Endodermal cell (in vitro differentiated cells): Measurements from ENCODE around the gene MFN2. TPM values are rescaled to one million over a fixed set of nuclear protein-coding genes. Genes with fewer than 3 reads are reported as not detected.

ENCODE experiments used
- DNase-seq: peaks from one replicate; pipeline ENCODE4 v3.0.0-alpha.2; 2017
- H3K27ac ChIP-seq: 2 replicates; pipeline ENCODE4 v1.5.1; 2013; ENCODE audit warnings: mild to moderate bottlenecking, low read depth, low read length, moderate library complexity
- H3K27me3 ChIP-seq: 2 replicates; pipeline ENCODE4 v1.6.1; 2013; ENCODE audit warnings: mild to moderate bottlenecking, low read length, moderate library complexity; ENCODE audit not compliant: insufficient read depth, control insufficient read depth, poor library complexity, severe bottlenecking
- H3K36me3 ChIP-seq: 2 replicates; pipeline ENCODE4 v1.7.0; 2013; ENCODE audit warnings: mild to moderate bottlenecking, low read length, moderate library complexity; ENCODE audit not compliant: control insufficient read depth, insufficient read depth
- H3K4me1 ChIP-seq: one replicate; pipeline ENCODE4 v1.7.0; 2013; ENCODE audit warnings: low read length; ENCODE audit not compliant: control insufficient read depth, insufficient read depth
- H3K4me3 ChIP-seq: 2 replicates; pipeline ENCODE4 v1.5.1; 2013; ENCODE audit warnings: mild to moderate bottlenecking, low read length, moderate library complexity
- H3K9ac ChIP-seq: 2 replicates; pipeline ENCODE4 v1.6.1; 2013; ENCODE audit warnings: mild to moderate bottlenecking, low read length, moderate library complexity; ENCODE audit not compliant: poor library complexity, severe bottlenecking; ENCODE audit errors: extremely low read depth
- H3K9me3 ChIP-seq: 2 replicates; pipeline ENCODE4 v1.6.1; 2013; ENCODE audit warnings: mild to moderate bottlenecking, low read length, moderate library complexity; ENCODE audit not compliant: control insufficient read depth
- H3K27ac Mint-ChIP-seq: 2 replicates; pipeline ENCODE4 v1.8.0; 2020; ENCODE audit warnings: mixed read lengths
- H3K27me3 Mint-ChIP-seq: 2 replicates; pipeline ENCODE4 v1.8.0; 2021; ENCODE audit warnings: mild to moderate bottlenecking, mixed read lengths; ENCODE audit not compliant: insufficient read depth
- H3K36me3 Mint-ChIP-seq: 2 replicates; pipeline ENCODE4 v1.8.0; 2020; ENCODE audit warnings: low read depth, mixed read lengths
- H3K4me1 Mint-ChIP-seq: 2 replicates; pipeline ENCODE4 v1.8.0; 2020; ENCODE audit warnings: mixed read lengths
- H3K4me3 Mint-ChIP-seq: 2 replicates; pipeline ENCODE4 v1.8.0; 2020; ENCODE audit warnings: mild to moderate bottlenecking, moderate library complexity, mixed read lengths
- H3K9me3 Mint-ChIP-seq: 2 replicates; pipeline ENCODE4 v1.8.0; 2020; ENCODE audit warnings: mild to moderate bottlenecking, mixed read lengths
- CTCF ChIP-seq: fragments of 200-600 bp; sonication (generic); conservative IDR thresholded peaks from 2 replicates; pipeline ENCODE4 v1.5.0; 2021; ENCODE audit warnings: antibody characterized with exemption, mild to moderate bottlenecking
- WGBS, 2 experiments: methylation state at CpG; one replicate each; pipeline versions ENCODE4 v1.1.5 to v1.1.7; 2013; ENCODE audit warnings: missing lambda C conversion rate in 2 of 2, mixed read lengths in 1 of 2; ENCODE audit not compliant: insufficient coverage in 1 of 2, insufficient read length in 1 of 2; 5-methylcytosine and 5-hydroxymethylcytosine counted together
- total RNA-seq, 2 donors: library from RNA; stranded (reverse); fragmentation: NEBNext Ultra II Directional in 1 of 2; extraction: Animal tissue kit (Norgen Biotek cat#: 25700) in 1 of 2; gene quantifications; 2 replicates in 1 of 2; 3 replicates in 1 of 2; pipeline ENCODE4 v1.2.1, GENCODE V29; 2021

MFN2 gene
- total RNA-seq, 2 donors from 2014 or later = 41.7 to 56.3 TPM

GRCh38 chr1:11981378-11982009 is 1.2 kb downstream of the MFN2 start:
- H3K27me3 Mint-ChIP-seq = no peaks in the 10 kb centered on the region
- H3K36me3 ChIP-seq = peaks cover 39% of the 10 kb centered on the region
- H3K4me1 ChIP-seq = no peaks in the 10 kb centered on the region
- peak overlapping the region; percentile 99 for H3K27ac Mint-ChIP-seq
- no peak overlapping the region for H3K27ac ChIP-seq
- TF ChIP-seq CTCF = no peak
- no peak for DNase-seq
- peak overlapping the region; percentile 96 for H3K4me3 Mint-ChIP-seq
- H3K27me3 ChIP-seq = no peaks in the 10 kb centered on the region
- no peaks in the 10 kb centered on the region for H3K9me3 ChIP-seq
- H3K4me3 ChIP-seq = peak overlapping the region; percentile 91
- H3K9me3 Mint-ChIP-seq = no peaks in the 10 kb centered on the region
- peak overlapping the region; percentile 86 for H3K9ac ChIP-seq
- peaks cover 16% of the 10 kb centered on the region for H3K4me1 Mint-ChIP-seq
- peaks cover 35% of the 10 kb centered on the region for H3K36me3 Mint-ChIP-seq
- 90 to 96% methylated on average over 12 to 13 of the region's 13 CpGs for WGBS, 2 experiments

GRCh38 chr1:11982010-11982392 is 1.8 kb downstream of the MFN2 start:
- H3K27me3 ChIP-seq = no peaks in the 10 kb centered on the region
- H3K9ac ChIP-seq = no peak overlapping the region
- peak overlapping the region; percentile 99 for H3K27ac Mint-ChIP-seq
- 71 to 95% methylated on average over 3 of the region's 3 CpGs for WGBS, 2 experiments
- no peaks in the 10 kb centered on the region for H3K4me1 ChIP-seq
- no peak for DNase-seq
- H3K4me3 Mint-ChIP-seq = peak overlapping the region; percentile 96
- no peaks in the 10 kb centered on the region for H3K9me3 Mint-ChIP-seq
- peaks cover 37% of the 10 kb centered on the region for H3K36me3 Mint-ChIP-seq
- H3K4me1 Mint-ChIP-seq = peaks cover 16% of the 10 kb centered on the region
- H3K4me3 ChIP-seq = no peak overlapping the region
- H3K36me3 ChIP-seq = peaks cover 39% of the 10 kb centered on the region
- H3K27ac ChIP-seq = no peak overlapping the region
- no peaks in the 10 kb centered on the region for H3K27me3 Mint-ChIP-seq
- TF ChIP-seq CTCF = peak; percentile 56
- no peaks in the 10 kb centered on the region for H3K9me3 ChIP-seq

- Histone ChIP-seq H3K9me3 (no peaks in the 10 kb centered on the region), H3K27ac (no peak overlapping the region), H3K36me3 (peaks cover 48% of the 10 kb centered on the region), H3K27me3 (no peaks in the 10 kb centered on the region), H3K4me1 (no peaks in the 10 kb centered on the region), H3K4me3 (no peak overlapping the region), H3K9ac (no peak overlapping the region)
- peaks cover 16% of the 10 kb centered on the region for H3K4me1 Mint-ChIP-seq
- H3K9me3 Mint-ChIP-seq = no peaks in the 10 kb centered on the region
- H3K36me3 Mint-ChIP-seq = peaks cover 45% of the 10 kb centered on the region
- peak overlapping the region; percentile 24 for H3K27ac Mint-ChIP-seq
- no peak for DNase-seq
- H3K4me3 Mint-ChIP-seq = no peak overlapping the region
- H3K27me3 Mint-ChIP-seq = no peaks in the 10 kb centered on the region
- WGBS, 2 experiments = 92 to 94% methylated on average over 4 to 5 of the region's 5 CpGs
- TF ChIP-seq CTCF = no peak
Measured at GRCh38 chr1:11984121-11984520, 3.9 kb downstream of the MFN2 start.
